HCT116 (cell line): Measurements from ENCODE around the gene FAM118B. TPM values are rescaled to one million over a fixed set of nuclear protein-coding genes. Genes with fewer than 3 reads are reported as not detected.

Experiments
- ATAC-seq: fragments of 200-7000 bp; cut with Tn5 transposase; 2 replicates; pipeline ENCODE4 v1.9.1; 2020; ENCODE audit warnings: mild to moderate bottlenecking, moderate library complexity
- BruUV-seq: library from RNA; stranded (reverse); fragments of 400-500 nt; replicated peaks from 2 replicates; lab custom pipeline; 2021; lab: Mats Ljungman, UMichigan
- CTCF ChIA-PET: fragments of 300-600 bp; sonication (Branson Sonifier 250); formaldehyde crosslinking; loops from one replicate; lab custom pipeline; 2021; ENCODE audit warnings: antibody characterized with exemption; lab: Charles Lee
- POLR2A ChIA-PET: fragments of 300-600, 350-600 bp; sonication (Branson Sonifier 250); formaldehyde crosslinking; loops from one replicate; lab custom pipeline; 2021; ENCODE audit warnings: antibody characterized with exemption; lab: Charles Lee
- RAD21 ChIA-PET, 2 experiments: fragments of 300-600 bp; sonication (Branson Sonifier 250); formaldehyde crosslinking; loops; one replicate each; lab custom pipeline; 2023; ENCODE audit warnings: low total read pairs in 2 of 2; ENCODE audit not compliant: uncharacterized antibody in 2 of 2, unreplicated experiment in 2 of 2, low non-redundant PET in 1 of 2; lab: Charles Lee
- DNase-seq: peaks from one replicate; pipeline ENCODE4 v3.0.0-alpha.2; 2010; ENCODE audit warnings: low read depth, low spot score
- H2AFZ ChIP-seq: fragments of 200-600 bp; shearing (Covaris generic), sonication (generic); 2 replicates; pipeline ENCODE4 v1.6.1; 2017; ENCODE audit warnings: low read depth, mixed run types, mixed read lengths, antibody characterized with exemption, low read length; ENCODE audit not compliant: poor library complexity, severe bottlenecking
- H3K27ac ChIP-seq: 2 replicates; pipeline ENCODE4 v1.5.1; 2012; ENCODE audit warnings: low read depth, low read length
- H3K27me3 ChIP-seq: fragments of 200-600 bp; sonication (generic); 2 replicates; pipeline ENCODE4 v1.6.1; 2016; ENCODE audit warnings: mixed run types, low read length, mixed read lengths; ENCODE audit not compliant: insufficient read depth
- H3K36me3 ChIP-seq, 2 experiments: fragments of 200-500 bp in 1 of 2; fragments of 200-600 bp in 1 of 2; sonication (Bioruptor generic) in 1 of 2; sonication (generic) in 1 of 2; 2 replicates each; pipeline versions ENCODE4 v1.5.1 to v1.6.1; 2014 to 2016; ENCODE audit warnings: low read length in 2 of 2, inconsistent platforms in 1 of 2, mixed read lengths in 1 of 2, mixed run types in 1 of 2; ENCODE audit not compliant: insufficient read depth in 2 of 2, control insufficient read depth in 1 of 2
- H3K4me1 ChIP-seq, 2 experiments: fragments of 200-600 bp in 1 of 2; sonication (generic) in 1 of 2; 2 replicates each; pipeline versions ENCODE4 v1.5.1 to v1.6.1; 2012 to 2017; ENCODE audit warnings: low read length in 2 of 2, inconsistent platforms in 1 of 2, mild to moderate bottlenecking in 1 of 2, mixed read lengths in 1 of 2, mixed run types in 1 of 2, moderate library complexity in 1 of 2; ENCODE audit not compliant: insufficient read depth in 2 of 2, control insufficient read depth in 1 of 2
- H3K4me2 ChIP-seq: fragments of 200-600 bp; sonication (generic); 2 replicates; pipeline ENCODE4 v1.6.1; 2017; ENCODE audit warnings: mixed run types, low read length, mixed read lengths
- H3K4me3 ChIP-seq, 2 experiments: fragments of 200-600 bp in 1 of 2; sonication (generic) in 1 of 2; replicated peaks in 1 of 2; 2 replicates each; pipeline ENCODE4 v1.5.1; 2011 to 2016; ENCODE audit warnings: low read length in 2 of 2, control low read depth in 1 of 2, low read depth in 1 of 2, mild to moderate bottlenecking in 1 of 2, mixed read lengths in 1 of 2, mixed run types in 1 of 2
- H3K79me2 ChIP-seq: fragments of 200-600 bp; sonication (generic); 2 replicates; pipeline ENCODE4 v1.6.1; 2017; ENCODE audit warnings: mild to moderate bottlenecking, mixed run types, low read length, moderate library complexity, mixed read lengths; ENCODE audit not compliant: insufficient read depth
- H3K9ac ChIP-seq: fragments of 200-600 bp; sonication (generic); 2 replicates; pipeline ENCODE4 v1.6.1; 2016; ENCODE audit warnings: low read length, mixed read lengths
- H3K9me2 ChIP-seq: fragments of 200-600 bp; sonication (generic), shearing (Covaris generic); 2 replicates; pipeline ENCODE4 v1.6.1; 2017; ENCODE audit warnings: mixed run types, mild to moderate bottlenecking, moderate library complexity; ENCODE audit not compliant: insufficient read depth
- H3K9me3 ChIP-seq, 2 experiments: fragments of 200-500 bp in 1 of 2; fragments of 200-600 bp in 1 of 2; sonication (Bioruptor generic) in 1 of 2; sonication (generic) in 1 of 2; 2 replicates each; pipeline ENCODE4 v1.6.1; 2014 to 2017; ENCODE audit warnings: low read length in 2 of 2, mixed read lengths in 2 of 2, inconsistent platforms in 1 of 2, low read depth in 1 of 2, mild to moderate bottlenecking in 1 of 2, mixed run types in 1 of 2, moderate library complexity in 1 of 2; ENCODE audit not compliant: control insufficient read depth in 1 of 2, insufficient read depth in 1 of 2
- H4K20me1 ChIP-seq: fragments of 200-600 bp; sonication (generic), shearing (Covaris generic); 2 replicates; pipeline ENCODE4 v1.6.1; 2017; ENCODE audit warnings: mixed run types, mild to moderate bottlenecking, moderate library complexity; ENCODE audit not compliant: insufficient read depth
- CBX3 ChIP-seq: IDR thresholded peaks from 2 replicates; pipeline ENCODE4 v1.6.1; 2012; ENCODE audit warnings: low read depth
- CEBPB ChIP-seq: IDR thresholded peaks from 2 replicates; pipeline ENCODE4 v1.6.1; 2012; ENCODE audit warnings: low read depth
- EGR1 ChIP-seq: IDR thresholded peaks from 2 replicates; pipeline ENCODE4 v1.6.1; 2012; ENCODE audit warnings: low read depth
- ELF1 ChIP-seq: IDR thresholded peaks from 2 replicates; pipeline ENCODE4 v1.6.1; 2012; ENCODE audit warnings: low read depth, borderline replicate concordance
- EZH2 ChIP-seq: fragments of 200-600 bp; sonication (generic); IDR thresholded peaks from 2 replicates; pipeline ENCODE4 v1.6.1; 2017; ENCODE audit warnings: antibody characterized with exemption, mixed run types
- EZH2phosphoT487 ChIP-seq: fragments of 200-600 bp; IDR thresholded peaks from 2 replicates; pipeline ENCODE4 v1.6.1; 2018; ENCODE audit warnings: antibody characterized with exemption, borderline replicate concordance
- POLR2A ChIP-seq: IDR thresholded peaks from 2 replicates; pipeline ENCODE4 v1.7.0; 2011; ENCODE audit warnings: borderline replicate concordance; ENCODE audit not compliant: insufficient read depth, insufficient read length; ENCODE audit errors: extremely low read depth
- SIN3A ChIP-seq: IDR thresholded peaks from 2 replicates; pipeline ENCODE4 v1.6.1; 2012; ENCODE audit warnings: low read depth
- intact Hi-C: fragments of 100-400 bp; cut with micrococcal nuclease; formaldehyde crosslinking; loops from 2 replicates; pipeline ENCODE4 v1.10.0; 2022
- total RNA-seq: library from RNA; stranded (reverse); gene quantifications from one replicate; pipeline ENCODE4 v1.2.1, GENCODE V29; 2021; ENCODE audit not compliant: unreplicated experiment
- TF ChIP-seq, protein P1 (sequence below): IDR thresholded peaks from 2 replicates; pipeline ENCODE4 v1.6.1; 2012
- TF ChIP-seq, protein P2 (sequence below), 3 experiments: fragments of 200-600 bp in 1 of 3; sonication (generic) in 1 of 3; IDR thresholded peaks in 2 of 3; conservative IDR thresholded peaks in 1 of 3; 2 replicates each; pipeline ENCODE4 v1.5.1; 2012 to 2017; ENCODE audit warnings: low read depth in 2 of 3, low read length in 2 of 3, antibody characterized with exemption in 1 of 3, borderline replicate concordance in 1 of 3, control low read depth in 1 of 3, mild to moderate bottlenecking in 1 of 3, mixed read lengths in 1 of 3, mixed run types in 1 of 3, moderate library complexity in 1 of 3; ENCODE audit not compliant: insufficient read depth in 1 of 3
- TF ChIP-seq, protein P3 (sequence below): IDR thresholded peaks from 2 replicates; pipeline ENCODE4 v1.6.1; 2011; ENCODE audit warnings: mild to moderate bottlenecking, low read length, moderate library complexity; ENCODE audit not compliant: insufficient replicate concordance; ENCODE audit errors: extremely low read depth
- TF ChIP-seq, protein P4 (sequence below): IDR thresholded peaks from 2 replicates; pipeline ENCODE4 v1.6.1; 2012

Gene FAM118B
- total RNA-seq, 1 experiment from 2014 or later: 12.8 TPM

DNA sequence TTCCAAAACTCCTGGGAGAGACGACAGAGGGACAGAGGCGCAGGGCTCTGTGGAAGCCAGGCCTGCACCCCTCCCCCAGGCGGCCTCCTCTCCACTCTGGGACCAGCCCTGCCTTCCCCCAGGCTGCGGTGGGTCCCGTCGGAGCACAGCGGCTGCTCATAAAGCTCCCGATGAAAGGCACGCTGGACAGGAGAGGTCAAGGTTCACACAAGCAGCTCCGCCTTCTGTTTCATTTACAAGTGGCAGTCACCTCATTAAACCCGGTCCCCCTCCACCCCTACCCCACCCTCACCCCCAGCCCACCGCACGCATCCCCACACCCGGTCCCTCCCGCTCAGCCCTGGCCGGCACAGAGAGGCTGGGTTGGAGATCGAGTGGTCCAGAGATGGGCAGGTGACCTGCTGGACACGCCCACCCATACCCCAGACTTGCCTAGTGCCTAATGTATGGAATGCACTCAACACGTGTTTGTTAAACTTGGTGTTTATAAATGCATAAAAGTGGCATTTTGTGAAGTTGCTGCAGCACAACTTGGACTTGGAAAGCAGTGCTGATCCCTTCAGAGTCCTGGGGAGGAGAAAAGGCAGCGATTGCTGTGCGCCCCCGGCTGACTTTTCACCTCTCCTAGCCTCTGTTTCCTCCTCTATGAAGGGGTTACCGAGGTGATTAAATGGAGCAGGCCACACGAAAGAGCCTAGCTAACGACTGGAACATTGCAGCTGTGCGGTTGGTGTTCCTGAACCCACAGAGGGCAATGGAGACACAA is 26.1 kb upstream of the FAM118B start:
- BruUV-seq: no TSS peak
- no peak for ATAC-seq
- no peak for TF ChIP-seq CEBPB
- TF ChIP-seq, protein P1, sequence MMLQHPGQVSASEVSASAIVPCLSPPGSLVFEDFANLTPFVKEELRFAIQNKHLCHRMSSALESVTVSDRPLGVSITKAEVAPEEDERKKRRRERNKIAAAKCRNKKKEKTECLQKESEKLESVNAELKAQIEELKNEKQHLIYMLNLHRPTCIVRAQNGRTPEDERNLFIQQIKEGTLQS: no peak
- Histone ChIP-seq H3K9me3 (no peaks in the 10 kb centered on the region), H3K27me3 (no peaks in the 10 kb centered on the region), H3K4me1 (no peaks in the 10 kb centered on the region), H2AFZ (no peak overlapping the region), H3K9ac (no peak overlapping the region), H3K4me2 (no peak overlapping the region), H3K9me2 (no peaks in the 10 kb centered on the region), H3K36me3 (no peaks in the 10 kb centered on the region), H4K20me1 (no peaks in the 10 kb centered on the region), H3K27ac (no peak overlapping the region), H3K79me2 (no peaks in the 10 kb centered on the region), H3K4me3 (no peak overlapping the region)
- intact Hi-C loops: no loop called here
- DNase-seq: no peak
- ChIA-PET CTCF (no interaction called here), POLR2A (no interaction called here), RAD21 (no interaction called here)

DNA sequence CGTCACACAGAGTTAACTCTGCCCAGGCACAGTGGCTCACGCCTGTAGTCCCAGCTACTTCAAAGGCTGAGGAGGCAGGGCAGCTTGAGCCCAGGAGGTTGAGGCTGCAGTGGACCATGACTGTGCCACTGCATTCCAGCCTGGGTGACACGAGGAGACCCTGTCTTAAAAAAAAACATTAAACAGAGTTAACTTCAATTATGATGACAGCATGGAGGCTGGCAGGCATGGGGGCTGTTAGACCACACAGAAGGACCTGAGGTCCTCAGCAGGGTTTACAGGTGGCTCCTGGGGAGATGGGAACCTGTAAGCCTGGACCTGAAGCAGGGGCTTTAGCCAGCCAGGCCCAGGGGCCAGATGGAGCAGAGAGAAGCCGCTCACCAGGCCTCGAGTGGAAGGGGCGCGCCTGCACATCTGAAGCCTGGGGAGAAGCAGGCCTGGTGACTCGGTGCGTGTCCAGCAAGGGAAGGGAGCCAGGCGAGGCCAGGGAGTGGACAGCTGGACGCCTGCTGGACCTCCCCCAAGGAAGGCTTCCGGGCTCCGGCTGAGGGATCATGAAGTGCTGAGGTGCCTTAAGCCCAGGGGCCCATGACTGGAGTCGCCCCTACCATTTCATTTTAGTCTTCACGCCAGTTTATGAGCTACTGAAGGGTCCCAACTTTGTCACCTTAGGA is 25.4 kb upstream of the FAM118B start:
- Histone ChIP-seq H3K4me1 (no peaks in the 10 kb centered on the region), H3K9me3 (no peaks in the 10 kb centered on the region), H3K27ac (no peak overlapping the region), H3K9me2 (no peaks in the 10 kb centered on the region), H3K27me3 (no peaks in the 10 kb centered on the region)
- POLR2A ChIA-PET: no interaction called here
- RAD21 ChIA-PET: no interaction called here
- TF ChIP-seq EZH2phosphoT487: no peak
- TF ChIP-seq, protein P2, sequence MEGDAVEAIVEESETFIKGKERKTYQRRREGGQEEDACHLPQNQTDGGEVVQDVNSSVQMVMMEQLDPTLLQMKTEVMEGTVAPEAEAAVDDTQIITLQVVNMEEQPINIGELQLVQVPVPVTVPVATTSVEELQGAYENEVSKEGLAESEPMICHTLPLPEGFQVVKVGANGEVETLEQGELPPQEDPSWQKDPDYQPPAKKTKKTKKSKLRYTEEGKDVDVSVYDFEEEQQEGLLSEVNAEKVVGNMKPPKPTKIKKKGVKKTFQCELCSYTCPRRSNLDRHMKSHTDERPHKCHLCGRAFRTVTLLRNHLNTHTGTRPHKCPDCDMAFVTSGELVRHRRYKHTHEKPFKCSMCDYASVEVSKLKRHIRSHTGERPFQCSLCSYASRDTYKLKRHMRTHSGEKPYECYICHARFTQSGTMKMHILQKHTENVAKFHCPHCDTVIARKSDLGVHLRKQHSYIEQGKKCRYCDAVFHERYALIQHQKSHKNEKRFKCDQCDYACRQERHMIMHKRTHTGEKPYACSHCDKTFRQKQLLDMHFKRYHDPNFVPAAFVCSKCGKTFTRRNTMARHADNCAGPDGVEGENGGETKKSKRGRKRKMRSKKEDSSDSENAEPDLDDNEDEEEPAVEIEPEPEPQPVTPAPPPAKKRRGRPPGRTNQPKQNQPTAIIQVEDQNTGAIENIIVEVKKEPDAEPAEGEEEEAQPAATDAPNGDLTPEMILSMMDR (IDR thresholded peaks at IDR 0.05 in 2 of 3, conservative IDR thresholded peaks at IDR 0.05 in 1 of 3; ENCODE audit: borderline replicate concordance in 1 of 3, insufficient read depth in 1 of 3, low read depth in 2 of 3, low read length in 2 of 3): no peak
- TF ChIP-seq EGR1: no peak
- TF ChIP-seq POLR2A: no peak
- TF ChIP-seq, protein P3, sequence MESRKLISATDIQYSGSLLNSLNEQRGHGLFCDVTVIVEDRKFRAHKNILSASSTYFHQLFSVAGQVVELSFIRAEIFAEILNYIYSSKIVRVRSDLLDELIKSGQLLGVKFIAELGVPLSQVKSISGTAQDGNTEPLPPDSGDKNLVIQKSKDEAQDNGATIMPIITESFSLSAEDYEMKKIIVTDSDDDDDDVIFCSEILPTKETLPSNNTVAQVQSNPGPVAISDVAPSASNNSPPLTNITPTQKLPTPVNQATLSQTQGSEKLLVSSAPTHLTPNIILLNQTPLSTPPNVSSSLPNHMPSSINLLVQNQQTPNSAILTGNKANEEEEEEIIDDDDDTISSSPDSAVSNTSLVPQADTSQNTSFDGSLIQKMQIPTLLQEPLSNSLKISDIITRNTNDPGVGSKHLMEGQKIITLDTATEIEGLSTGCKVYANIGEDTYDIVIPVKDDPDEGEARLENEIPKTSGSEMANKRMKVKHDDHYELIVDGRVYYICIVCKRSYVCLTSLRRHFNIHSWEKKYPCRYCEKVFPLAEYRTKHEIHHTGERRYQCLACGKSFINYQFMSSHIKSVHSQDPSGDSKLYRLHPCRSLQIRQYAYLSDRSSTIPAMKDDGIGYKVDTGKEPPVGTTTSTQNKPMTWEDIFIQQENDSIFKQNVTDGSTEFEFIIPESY: no peak
- TF ChIP-seq ELF1: no peak
- no peak for TF ChIP-seq EZH2
- TF ChIP-seq SIN3A: no peak
- no peak for TF ChIP-seq CBX3
- TF ChIP-seq, protein P1: no peak
- TF ChIP-seq, protein P4, sequence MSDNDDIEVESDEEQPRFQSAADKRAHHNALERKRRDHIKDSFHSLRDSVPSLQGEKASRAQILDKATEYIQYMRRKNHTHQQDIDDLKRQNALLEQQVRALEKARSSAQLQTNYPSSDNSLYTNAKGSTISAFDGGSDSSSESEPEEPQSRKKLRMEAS: no peak
- TF ChIP-seq, all 23 proteins: peak for 0
- Histone ChIP-seq H3K4me3 (no peak overlapping the region), H2AFZ (no peak overlapping the region), H4K20me1 (no peaks in the 10 kb centered on the region), H3K9ac (no peak overlapping the region), H3K36me3 (no peaks in the 10 kb centered on the region), H3K4me2 (no peak overlapping the region), H3K79me2 (no peaks in the 10 kb centered on the region)
- intact Hi-C loops: no loop called here
- ATAC-seq (no peak), DNase-seq (no peak)
- CTCF ChIA-PET: no interaction called here
- BruUV-seq: no TSS peak
